HG03469 (cell line): Measurements from ENCODE around the gene MON1B.
A peak's percentile ranks its signal among the peaks of the same experiment; 100 is the strongest.
"Not testable (repeated sequence)": the region's sequence is repeated elsewhere in the genome, so short reads cannot be mapped to it uniquely, and the experiment has no call there.

Experiments
- ATAC-seq: cut with Tn5 transposase; IDR thresholded peaks from one replicate; pipeline ENCODE4 v1.9.1; 2021; ENCODE audit warnings: mild to moderate bottlenecking, moderate library complexity, moderate number of reproducible peaks; ENCODE audit not compliant: unreplicated experiment

Gene MON1B

DNA sequence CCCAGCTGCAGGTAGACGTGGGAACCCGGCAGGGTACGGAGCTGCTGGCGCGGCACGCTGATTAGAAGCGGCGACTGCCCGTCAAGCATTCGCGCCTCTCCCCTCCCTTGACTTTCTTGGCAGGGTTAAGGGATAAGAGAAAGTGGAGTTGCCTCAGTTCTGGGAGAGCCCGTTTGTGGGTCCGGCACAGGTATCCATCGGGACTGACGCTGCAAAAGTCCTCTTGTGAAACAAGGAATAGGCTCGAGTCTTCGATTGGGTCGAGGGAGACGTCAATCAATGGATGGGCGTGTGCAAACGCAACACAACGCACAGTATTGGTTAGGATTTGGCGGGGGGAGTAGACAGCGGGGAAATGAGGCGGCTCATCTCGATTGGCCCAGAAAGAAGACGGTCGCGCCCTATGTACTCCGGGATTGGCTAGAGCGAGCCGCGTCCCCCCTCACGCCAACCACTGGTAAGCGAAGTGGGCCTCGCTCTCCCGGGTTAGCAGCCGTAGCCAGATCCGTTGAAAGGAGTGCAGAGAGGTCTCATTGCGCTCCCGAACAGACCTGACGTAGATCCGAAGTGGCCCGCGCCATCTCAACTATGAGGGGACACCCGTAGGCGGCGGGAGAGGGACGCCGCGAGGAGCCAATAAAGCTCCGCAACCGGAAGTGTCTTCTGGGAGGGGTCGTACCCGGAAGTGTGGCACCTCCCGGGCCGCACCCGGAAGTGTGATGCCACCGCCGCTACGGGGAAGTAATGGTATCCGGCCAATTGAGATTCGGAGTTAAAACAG lies at the start of gene MON1B:
TSS of gene MON1B (plus strand) at position 713 of the 781 bp plus-strand sequence. CDS start 296 bp downstream, outside the sequence.
- ATAC-seq, result peak; percentile 92

DNA sequence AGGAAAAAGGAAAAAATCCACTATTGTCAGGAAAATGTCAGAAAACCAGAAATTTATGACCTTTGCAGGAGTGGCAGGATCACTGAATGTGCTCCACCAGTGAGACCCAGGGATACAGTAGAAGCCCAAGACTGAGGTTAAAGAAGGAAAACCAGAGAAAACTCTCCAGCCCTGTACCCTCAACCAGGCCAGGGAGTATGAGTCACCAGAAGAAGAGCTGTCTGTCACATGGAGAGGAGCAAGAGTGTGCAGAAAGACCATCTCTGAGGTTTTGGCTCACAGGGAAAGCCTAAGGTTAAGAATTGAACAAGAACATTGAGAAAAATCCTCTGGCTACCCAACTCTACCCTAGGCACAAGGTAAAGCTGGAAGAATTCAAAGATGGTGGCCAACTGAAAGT lies 47.6 kb upstream of the MON1B start:
- no peak for ATAC-seq

DNA sequence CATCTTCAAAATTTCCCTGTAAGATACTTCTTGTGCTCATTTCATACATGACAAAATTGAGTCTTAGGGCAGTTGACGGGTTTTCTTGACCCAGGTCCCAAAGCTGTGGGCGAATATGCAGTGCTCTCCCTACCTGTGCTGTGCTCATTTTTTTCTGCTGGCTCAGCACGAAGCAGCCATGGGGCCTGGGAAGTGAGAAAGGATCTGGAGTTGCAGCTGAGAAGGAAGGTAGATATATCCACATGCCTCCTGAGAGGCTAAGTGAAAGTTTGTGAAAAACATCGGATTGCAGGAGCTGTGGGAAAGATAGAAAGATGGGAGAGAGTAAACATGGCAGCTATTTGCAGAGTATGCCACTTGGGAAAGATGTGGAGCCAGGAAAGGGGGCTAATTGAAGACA lies 42.9 kb upstream of the MON1B start:
- ATAC-seq, result no peak

DNA sequence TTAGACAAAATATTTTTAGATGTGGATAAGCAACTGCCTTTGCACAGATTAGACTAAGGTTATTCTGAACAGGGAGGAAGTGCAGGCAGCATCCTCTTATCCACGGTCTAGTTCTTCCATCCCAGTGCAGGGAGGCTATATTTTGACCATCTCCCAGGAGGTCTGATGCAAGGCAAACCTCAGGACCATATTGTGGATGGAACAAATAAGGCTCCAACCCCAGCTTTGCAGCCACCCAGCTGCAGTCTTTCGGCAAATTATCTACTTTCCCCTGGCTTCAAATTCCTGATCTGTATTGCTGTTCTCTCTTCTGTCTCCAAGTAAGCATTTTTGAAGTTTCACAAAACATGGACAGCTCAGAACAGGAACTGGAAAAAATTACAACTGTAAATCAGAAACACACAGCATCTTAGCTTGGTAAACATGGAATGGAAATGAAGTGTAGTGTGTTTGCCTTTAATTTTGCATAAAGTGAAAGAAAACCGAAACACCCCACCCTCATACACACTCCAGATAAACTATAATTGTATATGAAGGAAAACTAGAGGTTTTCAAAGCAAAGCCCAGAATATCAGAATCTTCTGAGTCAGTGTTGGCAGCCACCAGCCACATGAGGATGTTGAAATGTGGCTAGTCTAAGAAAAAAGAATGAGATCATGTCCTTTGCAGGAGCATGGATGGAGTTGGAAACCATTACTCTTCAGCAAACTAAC lies 33.5 kb upstream of the MON1B start:
- ATAC-seq, result no peak

DNA sequence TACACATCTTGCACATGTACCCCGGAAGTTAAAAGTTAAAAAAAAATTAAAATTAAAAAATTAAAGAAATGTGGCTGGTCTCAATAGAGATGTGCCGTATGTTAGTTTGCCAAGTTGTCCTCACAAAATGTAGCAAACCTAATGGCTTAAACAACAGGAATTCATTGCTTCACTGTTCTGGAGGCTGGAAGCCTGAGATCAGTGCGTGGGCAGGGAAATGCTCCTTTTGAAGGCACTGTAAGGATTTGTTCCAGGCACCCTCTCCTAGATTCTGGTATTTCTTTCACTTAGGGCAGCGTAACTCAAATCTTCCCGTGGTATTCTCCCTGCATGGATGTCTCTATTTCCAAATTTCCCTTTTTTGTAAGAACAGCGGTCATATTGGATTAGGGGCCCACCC lies 32.7 kb upstream of the MON1B start:
- no peak for ATAC-seq

DNA sequence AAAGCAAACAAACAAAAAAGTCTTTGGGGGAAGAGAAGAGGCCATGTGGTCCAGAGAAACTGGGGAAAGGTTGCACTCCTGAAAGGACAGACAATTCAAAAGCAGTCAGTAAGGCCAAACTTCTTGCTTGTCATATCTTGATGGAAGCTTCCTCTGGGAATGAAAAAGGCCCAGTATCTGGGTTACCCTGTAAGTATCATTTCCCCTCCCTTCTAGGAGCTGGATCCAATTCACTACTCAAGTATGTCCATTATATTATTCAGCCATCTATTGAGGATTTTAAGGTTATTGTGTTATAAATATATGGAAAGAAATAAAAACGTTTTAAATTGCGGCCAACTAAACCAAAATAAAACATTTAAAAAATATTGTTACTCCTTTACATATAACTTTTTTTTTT lies 26.0 kb upstream of the MON1B start:
- ATAC-seq, result no peak

DNA sequence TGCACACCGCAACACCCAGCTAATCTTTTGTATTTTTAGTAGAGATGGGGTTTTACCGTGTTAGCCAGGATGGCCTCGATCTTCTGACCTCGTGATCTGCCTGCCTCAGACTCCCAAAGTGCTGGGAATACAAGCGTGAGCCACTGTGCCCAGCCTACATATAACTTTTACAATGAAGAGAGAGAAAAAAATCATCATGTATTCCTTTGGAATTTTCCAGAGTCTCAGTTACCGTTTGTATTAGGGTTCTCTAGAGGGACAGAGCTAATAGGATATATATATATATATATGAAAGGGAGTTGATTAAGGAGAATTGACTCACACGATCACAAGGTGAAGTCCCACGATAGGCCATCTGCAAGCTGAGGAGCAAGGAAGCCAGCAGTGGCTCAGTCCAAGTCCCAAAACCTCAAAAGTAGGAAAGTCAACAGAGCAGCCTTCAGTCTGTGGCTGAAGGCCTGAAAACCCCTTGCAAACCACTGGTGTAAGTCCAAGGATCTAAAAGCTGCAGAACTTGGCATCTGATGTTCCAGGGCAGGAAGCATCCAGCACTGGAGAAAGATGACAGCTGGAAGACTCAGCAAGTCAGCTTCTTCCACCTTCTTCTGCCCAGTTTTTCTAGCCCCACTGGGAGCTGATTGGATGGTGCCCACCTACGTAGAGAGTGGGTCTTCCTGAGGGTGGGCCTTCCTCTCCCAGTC lies 25.3 kb upstream of the MON1B start:
- ATAC-seq, result not testable (repeated sequence)

DNA sequence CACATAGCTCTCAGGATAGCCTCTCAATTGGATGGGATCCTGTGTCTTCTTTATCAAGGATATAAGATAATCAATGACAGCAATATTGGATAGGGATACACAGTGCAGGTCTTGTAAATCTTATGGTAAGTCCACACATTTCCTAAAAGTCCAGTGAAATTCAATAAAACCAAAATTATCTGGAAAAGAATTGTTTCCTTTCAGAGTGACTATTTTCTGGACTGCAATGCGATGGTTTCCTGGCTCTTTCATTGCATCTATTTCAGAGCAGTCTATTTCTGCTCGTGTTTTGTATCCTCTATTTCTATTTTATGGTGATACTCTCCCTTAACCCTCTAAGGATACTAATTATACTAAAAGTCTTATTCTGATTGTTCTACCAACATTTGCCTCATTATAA lies 24.3 kb upstream of the MON1B start:
- ATAC-seq, result no peak

DNA sequence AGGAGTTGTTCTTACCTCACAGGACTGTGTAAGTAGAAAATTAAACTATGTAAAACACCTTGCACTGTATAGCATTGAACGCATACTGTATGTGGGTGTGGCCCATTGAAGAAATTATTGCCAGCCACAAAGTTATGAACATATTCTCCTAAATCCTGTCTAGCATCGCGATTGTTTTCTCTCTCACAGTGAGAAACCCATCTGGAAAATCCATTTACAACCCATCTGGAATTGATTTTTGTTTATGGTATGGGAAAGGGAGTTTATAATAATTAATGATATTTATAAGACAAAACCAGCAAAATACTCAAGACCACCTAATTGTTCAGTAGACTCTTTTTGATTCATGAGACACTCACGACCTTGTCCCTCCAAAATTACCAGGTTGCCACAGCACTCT lies 22.1 kb upstream of the MON1B start:
- no peak for ATAC-seq

DNA sequence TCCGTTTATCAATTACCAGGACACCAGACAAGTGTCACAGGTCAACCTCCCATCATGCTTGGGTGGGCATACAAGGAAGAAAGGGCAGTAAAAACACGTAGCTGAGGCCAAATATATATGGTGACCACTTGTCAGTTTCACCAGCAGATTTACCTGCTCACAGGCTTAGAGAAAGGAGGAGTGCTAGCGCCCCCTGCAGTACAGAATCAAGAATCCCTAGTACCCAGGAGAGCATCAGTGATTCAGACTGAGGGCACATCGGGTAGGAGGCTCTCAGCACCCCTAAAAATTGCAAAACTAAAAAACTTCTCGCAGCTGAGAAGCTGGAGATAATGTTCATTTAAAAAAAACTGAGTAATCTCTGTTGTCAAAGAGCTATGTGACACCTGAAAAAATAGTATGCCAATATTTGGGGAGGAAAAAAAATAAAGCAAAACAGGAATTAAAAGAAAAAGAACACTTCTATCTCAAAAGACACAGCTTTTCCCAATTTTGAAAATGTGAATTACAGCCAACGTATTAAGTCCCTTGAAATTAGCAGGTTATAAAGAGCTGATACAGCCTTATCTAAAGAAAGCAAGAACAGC lies 21.2 kb upstream of the MON1B start:
- peak; percentile 55 for ATAC-seq

DNA sequence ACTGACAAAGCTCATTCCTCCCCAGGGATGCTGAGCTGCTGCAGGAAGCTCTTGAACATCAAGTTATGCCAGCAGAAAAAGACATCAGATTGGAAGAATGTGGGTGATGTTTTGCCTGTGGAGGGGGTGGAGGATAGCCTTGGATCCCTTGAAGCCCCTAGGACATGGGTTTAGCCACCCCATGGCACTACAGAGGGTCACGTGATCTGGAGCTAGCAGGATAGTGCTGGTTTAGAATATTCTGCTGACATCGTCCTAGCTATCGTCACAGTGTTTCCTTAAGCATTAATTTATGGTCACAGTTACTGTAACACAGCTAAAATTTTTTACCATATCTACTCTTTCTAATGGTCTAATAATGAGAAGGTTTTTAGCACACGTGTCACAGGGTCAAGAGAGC lies 20.2 kb upstream of the MON1B start:
- no peak for ATAC-seq

DNA sequence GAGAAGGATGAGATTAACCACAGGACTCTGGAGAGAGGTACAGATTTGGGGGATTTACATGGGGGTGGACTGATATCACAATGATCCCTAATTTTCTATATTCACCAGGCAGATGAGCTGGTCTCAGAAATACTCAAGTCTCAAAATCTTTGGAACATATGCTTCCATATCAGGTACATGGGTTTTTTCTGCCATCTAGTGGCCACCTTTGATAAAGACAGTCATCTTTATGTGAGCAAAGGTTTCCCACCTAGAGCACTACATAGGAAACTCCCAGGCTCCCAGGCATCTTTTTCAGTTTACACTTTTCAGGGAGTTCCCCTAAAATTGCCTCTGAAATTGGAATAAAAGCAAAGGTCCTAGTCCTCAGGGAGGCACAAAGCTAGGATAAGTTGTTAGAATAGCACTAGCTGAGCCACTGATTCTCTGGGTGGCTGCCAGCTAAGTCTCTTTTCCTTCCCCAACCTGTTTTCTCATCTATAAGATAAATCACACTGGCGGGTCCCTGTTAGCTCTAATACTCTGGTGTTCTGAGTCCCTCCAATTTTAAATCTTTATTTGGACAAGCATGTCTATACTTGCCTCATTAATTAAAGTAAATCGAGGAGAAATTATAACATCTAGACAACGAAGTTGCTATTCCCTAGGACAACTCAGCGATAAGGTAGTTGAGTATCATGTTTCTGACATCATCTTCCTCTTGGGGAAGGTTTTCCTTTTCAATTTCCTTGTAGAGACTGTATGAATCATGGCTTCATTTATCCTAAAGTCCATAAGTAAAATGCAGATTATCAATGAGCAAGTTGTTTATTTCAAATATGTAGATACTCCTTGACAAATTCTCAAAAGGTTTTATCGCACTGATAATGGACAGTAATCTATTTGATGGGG lies 19.0 kb upstream of the MON1B start:
- ATAC-seq, result peak; percentile 82

DNA sequence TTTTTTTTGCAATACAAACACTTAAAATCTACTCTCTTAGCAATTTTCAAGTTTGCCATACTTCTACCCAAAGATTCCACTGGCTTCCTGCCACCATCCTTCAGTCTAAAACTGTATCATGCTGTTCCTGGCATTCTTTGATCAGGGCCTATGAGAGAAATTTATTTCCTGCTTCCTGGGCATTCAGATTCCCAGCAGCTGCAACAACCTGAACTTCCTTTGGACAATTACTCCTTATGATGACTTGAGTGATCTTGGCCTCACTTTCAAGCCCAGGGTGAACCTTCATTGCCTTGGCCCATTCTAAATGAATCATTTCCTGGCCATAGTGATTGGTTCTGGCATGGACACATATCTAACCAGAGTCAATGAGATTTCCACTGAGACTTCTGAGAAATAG lies 18.0 kb upstream of the MON1B start:
- ATAC-seq, result no peak

DNA sequence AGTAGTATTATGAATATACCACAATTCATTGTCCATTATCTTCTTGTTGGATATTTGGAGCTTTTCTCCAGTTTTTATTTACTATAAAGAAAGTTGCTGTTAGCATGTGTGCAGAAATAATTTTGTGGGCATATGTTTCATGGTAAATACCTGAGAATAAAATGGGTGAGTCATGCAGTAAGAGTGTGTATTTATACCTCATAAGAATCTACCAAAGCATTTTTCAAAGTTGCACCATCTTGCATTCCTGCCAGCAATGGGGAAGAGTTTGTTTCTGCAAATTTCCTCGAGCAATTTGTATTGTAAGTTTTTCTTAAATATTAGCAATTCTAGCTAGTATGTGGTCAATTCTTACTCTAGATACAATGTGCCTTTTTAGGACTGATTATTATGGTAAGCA lies 7.9 kb upstream of the MON1B start:
- ATAC-seq, result no peak

DNA sequence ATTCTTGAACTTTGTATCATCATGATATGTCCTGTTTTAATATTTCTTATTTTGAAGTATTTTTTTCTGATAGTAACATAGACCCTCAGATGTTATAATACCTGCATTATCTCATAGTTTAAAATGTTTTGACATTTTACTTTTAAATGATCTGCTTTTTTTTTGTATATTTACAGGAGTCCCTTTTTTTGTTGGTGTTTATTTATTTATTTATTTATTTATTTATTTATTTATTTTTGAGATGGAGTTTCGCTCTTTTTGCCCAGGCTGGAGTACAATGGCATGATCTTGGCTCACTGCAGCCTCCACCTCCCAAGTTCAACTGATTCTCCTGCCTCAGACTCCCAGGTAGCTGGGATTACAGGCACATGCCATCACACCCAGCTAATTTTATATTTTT lies 4.7 kb upstream of the MON1B start:
- not testable (repeated sequence) for ATAC-seq

DNA sequence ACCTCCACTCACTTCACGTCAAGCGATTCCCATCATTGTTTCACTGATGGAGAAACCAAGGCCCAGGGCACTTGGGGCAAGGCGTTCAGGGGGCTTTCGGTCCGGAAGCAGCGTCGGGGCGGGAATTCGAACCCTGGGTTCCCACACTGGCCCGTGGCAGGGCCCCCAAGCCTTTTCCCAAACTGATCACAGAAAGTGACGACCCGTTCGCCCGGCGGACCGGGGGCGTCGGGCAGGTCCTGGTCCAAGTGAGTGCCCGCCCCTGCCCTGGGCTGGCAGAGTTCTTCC lies 856 bp upstream of the MON1B start:
- no peak for ATAC-seq

DNA sequence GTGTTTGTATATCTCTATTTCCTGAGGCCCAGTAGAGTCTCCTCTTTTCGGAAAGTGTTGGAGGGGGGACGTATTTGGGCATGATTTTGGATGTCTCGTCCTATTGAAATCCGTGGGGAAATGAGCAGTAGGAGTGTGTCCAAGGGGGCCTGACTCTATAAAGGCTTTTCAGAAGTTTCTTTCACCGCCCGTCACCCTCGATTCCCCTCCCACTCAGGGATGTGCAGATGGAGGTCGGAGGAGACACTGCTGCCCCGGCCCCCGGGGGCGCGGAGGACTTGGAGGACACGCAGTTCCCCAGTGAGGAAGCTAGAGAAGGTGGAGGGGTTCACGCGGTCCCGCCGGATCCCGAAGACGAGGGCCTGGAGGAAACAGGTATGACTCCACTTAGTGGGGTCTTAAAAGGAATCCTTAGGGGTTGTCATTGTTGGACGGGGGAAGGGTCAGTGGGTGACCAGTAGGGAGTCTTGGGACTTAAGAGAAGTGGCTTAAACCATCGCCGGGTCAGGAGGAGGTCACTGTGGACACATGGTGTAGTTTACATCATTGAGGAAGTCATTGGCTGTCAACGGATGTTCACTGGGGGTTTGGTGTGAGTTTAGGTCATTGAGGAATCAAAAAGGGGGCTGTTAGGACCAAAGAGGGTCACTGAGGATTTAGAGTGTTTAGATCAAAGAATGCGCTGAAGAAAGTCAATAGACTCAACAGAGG lies 424 bp downstream of the MON1B start:
- ATAC-seq, result no peak

DNA sequence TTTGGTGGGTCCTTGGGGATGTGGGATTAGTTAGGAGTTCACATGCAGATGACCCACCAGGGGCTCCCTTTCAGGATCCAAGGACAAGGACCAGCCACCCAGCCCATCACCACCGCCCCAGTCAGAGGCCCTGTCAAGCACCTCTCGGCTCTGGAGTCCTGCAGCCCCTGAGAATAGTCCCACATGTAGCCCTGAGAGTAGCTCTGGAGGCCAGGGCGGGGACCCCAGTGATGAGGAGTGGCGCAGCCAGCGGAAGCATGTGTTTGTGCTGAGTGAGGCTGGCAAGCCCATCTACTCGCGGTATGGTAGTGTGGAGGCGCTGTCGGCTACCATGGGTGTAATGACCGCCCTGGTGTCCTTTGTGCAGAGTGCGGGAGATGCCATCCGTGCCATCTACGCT lies 2.4 kb downstream of the MON1B start:
- ATAC-seq, result no peak

DNA sequence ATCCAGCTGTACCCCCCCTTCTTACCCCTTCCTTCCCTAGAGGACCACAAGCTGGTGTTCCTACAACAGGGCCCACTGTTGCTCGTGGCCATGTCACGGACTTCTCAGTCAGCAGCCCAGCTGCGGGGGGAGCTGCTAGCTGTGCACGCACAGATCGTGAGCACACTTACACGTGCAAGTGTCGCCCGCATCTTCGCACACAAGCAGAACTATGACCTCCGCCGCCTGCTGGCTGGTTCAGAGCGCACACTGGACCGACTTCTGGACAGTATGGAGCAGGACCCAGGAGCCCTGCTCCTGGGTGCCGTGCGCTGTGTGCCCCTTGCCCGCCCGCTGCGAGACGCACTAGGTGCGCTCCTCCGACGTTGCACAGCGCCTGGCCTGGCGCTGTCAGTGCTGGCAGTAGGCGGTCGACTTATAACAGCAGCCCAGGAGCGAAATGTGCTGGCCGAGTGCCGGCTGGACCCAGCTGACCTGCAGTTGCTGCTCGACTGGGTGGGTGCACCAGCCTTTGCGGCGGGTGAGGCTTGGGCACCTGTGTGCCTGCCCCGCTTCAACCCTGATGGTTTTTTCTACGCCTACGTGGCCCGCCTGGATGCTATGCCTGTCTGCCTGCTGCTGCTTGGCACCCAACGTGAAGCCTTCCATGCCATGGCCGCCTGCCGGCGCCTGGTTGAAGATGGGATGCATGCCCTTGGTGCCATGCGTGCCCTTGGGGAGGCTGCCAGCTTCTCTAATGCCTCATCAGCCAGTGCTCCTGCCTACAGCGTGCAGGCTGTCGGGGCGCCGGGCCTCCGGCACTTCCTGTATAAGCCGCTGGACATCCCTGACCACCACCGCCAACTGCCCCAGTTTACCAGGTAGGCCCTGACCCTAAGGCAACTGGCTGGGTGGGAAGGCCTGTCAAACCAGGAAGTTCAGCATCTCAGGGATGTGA lies 3.6 kb downstream of the MON1B start:
- ATAC-seq, result no peak
